Endodermal cell (in vitro differentiated cells): ENCODE data around the gene TNF. TPM values are rescaled to one million over a fixed set of nuclear protein-coding genes. Genes with fewer than 3 reads are reported as not detected.

Source experiments
- DNase-seq: peaks from one replicate; pipeline ENCODE4 v3.0.0-alpha.2; 2017
- H3K27ac ChIP-seq: 2 replicates; pipeline ENCODE4 v1.5.1; 2013; ENCODE audit warnings: mild to moderate bottlenecking, low read depth, low read length, moderate library complexity
- H3K27me3 ChIP-seq: 2 replicates; pipeline ENCODE4 v1.6.1; 2013; ENCODE audit warnings: mild to moderate bottlenecking, low read length, moderate library complexity; ENCODE audit not compliant: insufficient read depth, control insufficient read depth, poor library complexity, severe bottlenecking
- H3K36me3 ChIP-seq: 2 replicates; pipeline ENCODE4 v1.7.0; 2013; ENCODE audit warnings: mild to moderate bottlenecking, low read length, moderate library complexity; ENCODE audit not compliant: control insufficient read depth, insufficient read depth
- H3K4me1 ChIP-seq: one replicate; pipeline ENCODE4 v1.7.0; 2013; ENCODE audit warnings: low read length; ENCODE audit not compliant: control insufficient read depth, insufficient read depth
- H3K4me3 ChIP-seq: 2 replicates; pipeline ENCODE4 v1.5.1; 2013; ENCODE audit warnings: mild to moderate bottlenecking, low read length, moderate library complexity
- H3K9ac ChIP-seq: 2 replicates; pipeline ENCODE4 v1.6.1; 2013; ENCODE audit warnings: mild to moderate bottlenecking, low read length, moderate library complexity; ENCODE audit not compliant: poor library complexity, severe bottlenecking; ENCODE audit errors: extremely low read depth
- H3K9me3 ChIP-seq: 2 replicates; pipeline ENCODE4 v1.6.1; 2013; ENCODE audit warnings: mild to moderate bottlenecking, low read length, moderate library complexity; ENCODE audit not compliant: control insufficient read depth
- H3K27ac Mint-ChIP-seq: 2 replicates; pipeline ENCODE4 v1.8.0; 2020; ENCODE audit warnings: mixed read lengths
- H3K27me3 Mint-ChIP-seq: 2 replicates; pipeline ENCODE4 v1.8.0; 2021; ENCODE audit warnings: mild to moderate bottlenecking, mixed read lengths; ENCODE audit not compliant: insufficient read depth
- H3K36me3 Mint-ChIP-seq: 2 replicates; pipeline ENCODE4 v1.8.0; 2020; ENCODE audit warnings: low read depth, mixed read lengths
- H3K4me1 Mint-ChIP-seq: 2 replicates; pipeline ENCODE4 v1.8.0; 2020; ENCODE audit warnings: mixed read lengths
- H3K4me3 Mint-ChIP-seq: 2 replicates; pipeline ENCODE4 v1.8.0; 2020; ENCODE audit warnings: mild to moderate bottlenecking, moderate library complexity, mixed read lengths
- H3K9me3 Mint-ChIP-seq: 2 replicates; pipeline ENCODE4 v1.8.0; 2020; ENCODE audit warnings: mild to moderate bottlenecking, mixed read lengths
- CTCF ChIP-seq: fragments of 200-600 bp; sonication (generic); conservative IDR thresholded peaks from 2 replicates; pipeline ENCODE4 v1.5.0; 2021; ENCODE audit warnings: antibody characterized with exemption, mild to moderate bottlenecking
- WGBS, 2 experiments: methylation state at CpG; one replicate each; pipeline versions ENCODE4 v1.1.5 to v1.1.7; 2013; ENCODE audit warnings: missing lambda C conversion rate in 2 of 2, mixed read lengths in 1 of 2; ENCODE audit not compliant: insufficient coverage in 1 of 2, insufficient read length in 1 of 2; 5-methylcytosine and 5-hydroxymethylcytosine counted together
- total RNA-seq, 2 donors: library from RNA; stranded (reverse); fragmentation: NEBNext Ultra II Directional in 1 of 2; extraction: Animal tissue kit (Norgen Biotek cat#: 25700) in 1 of 2; gene quantifications; 2 replicates in 1 of 2; 3 replicates in 1 of 2; pipeline ENCODE4 v1.2.1, GENCODE V29; 2021

The TNF gene
- total RNA-seq, 2 donors from 2014 or later, result not detected

GRCh38 chr6:31572041-31572911 is 3.1 kb upstream of the TNF start, which contains the start of gene LTA:
Gene LTA (plus strand): TSS chr6:31572289. CDS start chr6:31572743, 454 bp downstream.
- TF ChIP-seq CTCF, result no peak
- Histone ChIP-seq H3K9me3 (no peaks in the 10 kb centered on the region), H3K36me3 (no peaks in the 10 kb centered on the region), H3K4me1 (peaks cover 6% of the 10 kb centered on the region), H3K27ac (no peak within 1 kb of the TSS), H3K4me3 (no peak within 1 kb of the TSS), H3K27me3 (no peaks in the 10 kb centered on the region), H3K9ac (no peak within 1 kb of the TSS)
- H3K27ac Mint-ChIP-seq, result no peak within 1 kb of the TSS
- no peaks in the 10 kb centered on the region for H3K36me3 Mint-ChIP-seq
- H3K4me3 Mint-ChIP-seq, result no peak within 1 kb of the TSS
- H3K4me1 Mint-ChIP-seq, result peaks cover 7% of the 10 kb centered on the region
- H3K9me3 Mint-ChIP-seq, result no peaks in the 10 kb centered on the region
- DNase-seq, result no peak
- H3K27me3 Mint-ChIP-seq, result peaks cover 26% of the 10 kb centered on the region
- WGBS, 2 experiments, result 93 to 97% methylated on average over 20 to 27 of the region's 27 CpGs

GRCh38 chr6:31573239-31574105 is 1.9 kb upstream of the TNF start:
- H3K4me3 Mint-ChIP-seq, result no peak overlapping the region
- no peak overlapping the region for H3K27ac ChIP-seq
- H3K9me3 ChIP-seq, result no peaks in the 10 kb centered on the region
- no peaks in the 10 kb centered on the region for H3K36me3 ChIP-seq
- DNase-seq, result no peak
- H3K36me3 Mint-ChIP-seq, result no peaks in the 10 kb centered on the region
- H3K27me3 Mint-ChIP-seq, result peaks cover 28% of the 10 kb centered on the region
- H3K4me1 ChIP-seq, result peaks cover 6% of the 10 kb centered on the region
- peak overlapping the region; percentile 11 for H3K9ac ChIP-seq
- WGBS, 2 experiments, result 72 to 87% methylated on average over 3 to 9 of the region's 9 CpGs
- H3K27ac Mint-ChIP-seq, result no peak overlapping the region
- H3K4me1 Mint-ChIP-seq, result peaks cover 7% of the 10 kb centered on the region
- no peak for TF ChIP-seq CTCF
- no peaks in the 10 kb centered on the region for H3K27me3 ChIP-seq
- no peak overlapping the region for H3K4me3 ChIP-seq
- H3K9me3 Mint-ChIP-seq, result no peaks in the 10 kb centered on the region
